Transverse colon (tissue), 4 donors: ENCODE measurements around the gene GRIK4. TPM values are rescaled to one million over a fixed set of nuclear protein-coding genes. Genes with fewer than 3 reads are reported as not detected.

Source experiments
- DNase-seq: peaks from one replicate; pipeline ENCODE4 v3.0.0-alpha.2; 2019
- H3K27ac ChIP-seq, 4 donors: fragments of 200-600 bp; sonication (generic); 2 replicates each; pipeline ENCODE4 v1.5.1; 2016 to 2018; ENCODE audit warnings: inconsistent platforms in 4 of 4
- H3K27me3 ChIP-seq: fragments of 200-600 bp; sonication (generic); 2 replicates; pipeline ENCODE4 v1.5.1; 2017; ENCODE audit warnings: inconsistent platforms
- H3K36me3 ChIP-seq, 4 donors: fragments of 200-600 bp; sonication (generic); 2 replicates each; pipeline ENCODE4 v1.5.1; 2017 to 2019; ENCODE audit warnings: inconsistent platforms in 4 of 4
- H3K4me1 ChIP-seq, 4 donors: fragments of 200-600 bp; sonication (generic); 2 replicates each; pipeline ENCODE4 v1.5.1; 2017 to 2020; ENCODE audit warnings: inconsistent platforms in 4 of 4
- H3K4me3 ChIP-seq, 4 donors: fragments of 200-600 bp; sonication (generic); 1 replicate in 1 of 4; 2 replicates in 3 of 4; pipeline versions ENCODE4 v1.5.1 to v1.6.1; 2017 to 2019; ENCODE audit warnings: inconsistent platforms in 4 of 4
- H3K9me3 ChIP-seq, 2 donors: fragments of 200-600 bp; sonication (generic); 2 replicates each; pipeline ENCODE4 v1.5.1; 2017 to 2019; ENCODE audit warnings: inconsistent platforms in 2 of 2
- EP300 ChIP-seq: sonication (generic); formaldehyde crosslinking; IDR thresholded peaks from one replicate; pipeline ENCODE4 v1.6.1; 2017; ENCODE audit warnings: antibody characterized with exemption, low read depth
- POLR2A ChIP-seq: fragments of 450-650 bp; IDR thresholded peaks from one replicate; pipeline ENCODE4 v1.6.1; 2016; ENCODE audit warnings: antibody characterized with exemption, mild to moderate bottlenecking, moderate library complexity
- POLR2AphosphoS5 ChIP-seq, 3 donors: sonication (generic); formaldehyde crosslinking; IDR thresholded peaks; one replicate each; pipeline ENCODE4 v1.6.1; 2016; ENCODE audit warnings: antibody characterized with exemption in 3 of 3
- WGBS, 2 donors: methylation state at CpG; one replicate each; pipeline ENCODE4 v1.1.5; 2018; ENCODE audit warnings: low coverage in 1 of 2; 5-methylcytosine and 5-hydroxymethylcytosine counted together
- in situ Hi-C, 4 donors: fragments of 200-750 bp; cut with MboI; loops; one replicate each; pipeline versions ENCODE4 v1.15.0 to v1.15.1; 2017; ENCODE audit warnings: low sequenced_read_pairs in 3 of 4, low pct_ligation_motif_present in 1 of 4, low pct_unique_long_range_greater_than_20kb in 1 of 4
- intact Hi-C: fragments of 100-400 bp; cut with DNase I; formaldehyde crosslinking; loops from one replicate; pipeline ENCODE4 v1.15.1; 2023; ENCODE audit warnings: low total_unique reads
- total RNA-seq, 4 donors: library from RNA; depleted of rRNA; stranded (reverse); fragments of >200 nt; gene quantifications; one replicate each; pipeline ENCODE4 v1.1.0, GENCODE V29; 2016
- TF ChIP-seq, protein P1 (sequence below), 5 experiments: fragments of 200-600 bp in 3 of 5; fragments of 450-650 bp in 2 of 5; sonication (generic) in 3 of 5; IDR thresholded peaks; 1 replicate in 2 of 5; 2 replicates in 3 of 5; pipeline ENCODE4 v1.5.1; 2016 to 2017; ENCODE audit warnings: antibody characterized with exemption in 5 of 5, inconsistent platforms in 3 of 5, mild to moderate bottlenecking in 2 of 5, moderate library complexity in 1 of 5

Gene GRIK4
- total RNA-seq, 4 donors from 2014 or later = 2.6 TPM; not detected in 3

DNA sequence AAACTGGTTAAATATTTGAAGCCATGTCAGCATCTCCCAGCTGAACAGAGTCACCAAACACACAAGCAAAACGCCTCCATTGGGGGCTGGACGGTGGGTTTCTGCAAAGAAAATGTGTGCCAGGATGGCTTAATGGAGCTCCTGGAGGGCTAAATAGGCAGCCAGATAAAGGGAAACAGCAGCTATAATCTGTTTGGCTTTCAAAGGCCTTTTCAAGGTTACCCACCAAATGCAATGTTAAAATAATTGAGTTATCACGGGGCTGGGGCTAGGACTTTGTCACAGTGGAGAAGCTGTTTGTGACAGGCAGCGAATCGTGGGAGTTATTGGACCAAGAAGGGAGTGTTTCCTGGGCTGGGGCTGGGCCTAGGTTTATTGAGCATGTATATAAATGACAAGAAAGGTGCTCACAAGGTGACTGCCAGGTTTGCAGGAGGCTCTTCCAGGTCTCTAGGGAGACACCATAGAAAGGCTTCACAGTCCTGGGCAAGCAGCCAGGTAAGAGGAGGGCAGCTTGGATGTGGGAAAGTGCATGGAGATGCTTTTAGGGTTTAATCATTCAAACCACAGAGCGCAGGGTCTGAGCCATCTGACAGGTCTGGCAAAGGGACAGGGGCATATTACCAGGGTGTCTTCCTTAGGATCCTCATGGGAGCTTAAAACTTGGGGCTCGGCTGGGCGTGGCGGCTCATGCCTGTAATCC lies 28.3 kb downstream of the GRIK4 start:
- TF ChIP-seq POLR2AphosphoS5 (IDR thresholded peaks at IDR 0.05) (no peak), POLR2A (no peak), EP300 (no peak)
- TF ChIP-seq, protein P1, sequence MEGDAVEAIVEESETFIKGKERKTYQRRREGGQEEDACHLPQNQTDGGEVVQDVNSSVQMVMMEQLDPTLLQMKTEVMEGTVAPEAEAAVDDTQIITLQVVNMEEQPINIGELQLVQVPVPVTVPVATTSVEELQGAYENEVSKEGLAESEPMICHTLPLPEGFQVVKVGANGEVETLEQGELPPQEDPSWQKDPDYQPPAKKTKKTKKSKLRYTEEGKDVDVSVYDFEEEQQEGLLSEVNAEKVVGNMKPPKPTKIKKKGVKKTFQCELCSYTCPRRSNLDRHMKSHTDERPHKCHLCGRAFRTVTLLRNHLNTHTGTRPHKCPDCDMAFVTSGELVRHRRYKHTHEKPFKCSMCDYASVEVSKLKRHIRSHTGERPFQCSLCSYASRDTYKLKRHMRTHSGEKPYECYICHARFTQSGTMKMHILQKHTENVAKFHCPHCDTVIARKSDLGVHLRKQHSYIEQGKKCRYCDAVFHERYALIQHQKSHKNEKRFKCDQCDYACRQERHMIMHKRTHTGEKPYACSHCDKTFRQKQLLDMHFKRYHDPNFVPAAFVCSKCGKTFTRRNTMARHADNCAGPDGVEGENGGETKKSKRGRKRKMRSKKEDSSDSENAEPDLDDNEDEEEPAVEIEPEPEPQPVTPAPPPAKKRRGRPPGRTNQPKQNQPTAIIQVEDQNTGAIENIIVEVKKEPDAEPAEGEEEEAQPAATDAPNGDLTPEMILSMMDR (IDR thresholded peaks at IDR 0.05) = no peak
- no peak for DNase-seq
- Histone ChIP-seq H3K27me3 (peaks cover 43% of the 10 kb centered on the region), H3K27ac (no peak overlapping the region), H3K4me3 (no peak overlapping the region), H3K4me1 (no peaks in the 10 kb centered on the region), H3K9me3 (peaks cover 3 to 6% of the 10 kb centered on the region in 2 donors), H3K36me3 (no peaks in the 10 kb centered on the region)
- in situ Hi-C loops = no loop called here
- 74% methylated on average over 9 of the region's 9 CpGs; no CpG with 5 or more reads in 1 of the 2 donors for WGBS, 2 donors
- intact Hi-C loops = no loop called here

DNA sequence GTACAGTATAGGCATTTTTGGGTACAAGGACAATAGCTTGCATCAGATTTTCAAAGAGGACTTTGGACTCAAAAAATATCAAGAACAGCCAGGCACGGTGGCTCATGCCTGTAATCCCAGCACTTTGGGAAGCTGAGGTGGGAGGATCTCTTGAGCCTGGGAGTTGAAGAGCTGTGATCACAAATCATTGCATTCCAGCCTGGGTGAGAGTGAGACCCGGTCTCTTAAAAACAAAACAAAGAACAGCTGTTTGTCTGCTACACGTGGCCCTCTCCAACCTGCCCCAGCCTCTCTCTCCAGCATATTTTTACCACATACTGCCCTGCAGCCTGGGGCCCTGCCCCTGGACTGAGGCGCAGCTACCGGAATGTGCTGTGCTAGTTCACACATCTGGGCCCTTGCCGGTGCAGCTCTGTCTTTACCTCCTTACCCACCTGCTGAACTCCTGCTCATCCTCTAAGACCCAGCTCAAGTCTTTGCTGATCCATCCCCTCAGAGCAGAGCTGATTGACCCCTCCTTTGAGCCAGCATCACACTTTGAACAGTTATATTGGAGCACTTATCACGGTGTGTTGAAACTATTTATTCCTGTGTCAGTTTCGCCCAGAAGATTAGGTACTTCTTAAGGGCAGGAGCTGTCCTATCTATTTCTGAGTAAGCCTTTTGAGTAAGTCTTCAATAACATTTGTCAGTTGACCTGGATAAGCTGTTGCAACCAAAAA lies 29.4 kb downstream of the GRIK4 start:
- intact Hi-C loops (no loop called here), in situ Hi-C loops (no loop called here)
- peaks cover 3 to 6% of the 10 kb centered on the region in 2 donors for H3K9me3 ChIP-seq
- TF ChIP-seq POLR2AphosphoS5 (IDR thresholded peaks at IDR 0.05) (no peak), EP300 (no peak), POLR2A (no peak)
- WGBS, 2 donors = 54 to 77% methylated on average over 6 to 8 of the region's 8 CpGs
- H3K4me1 ChIP-seq = no peaks in the 10 kb centered on the region
- no peak overlapping the region for H3K27ac ChIP-seq
- H3K27me3 ChIP-seq = peaks cover 46% of the 10 kb centered on the region
- H3K36me3 ChIP-seq = no peaks in the 10 kb centered on the region
- no peak overlapping the region for H3K4me3 ChIP-seq
- no peak for DNase-seq

DNA sequence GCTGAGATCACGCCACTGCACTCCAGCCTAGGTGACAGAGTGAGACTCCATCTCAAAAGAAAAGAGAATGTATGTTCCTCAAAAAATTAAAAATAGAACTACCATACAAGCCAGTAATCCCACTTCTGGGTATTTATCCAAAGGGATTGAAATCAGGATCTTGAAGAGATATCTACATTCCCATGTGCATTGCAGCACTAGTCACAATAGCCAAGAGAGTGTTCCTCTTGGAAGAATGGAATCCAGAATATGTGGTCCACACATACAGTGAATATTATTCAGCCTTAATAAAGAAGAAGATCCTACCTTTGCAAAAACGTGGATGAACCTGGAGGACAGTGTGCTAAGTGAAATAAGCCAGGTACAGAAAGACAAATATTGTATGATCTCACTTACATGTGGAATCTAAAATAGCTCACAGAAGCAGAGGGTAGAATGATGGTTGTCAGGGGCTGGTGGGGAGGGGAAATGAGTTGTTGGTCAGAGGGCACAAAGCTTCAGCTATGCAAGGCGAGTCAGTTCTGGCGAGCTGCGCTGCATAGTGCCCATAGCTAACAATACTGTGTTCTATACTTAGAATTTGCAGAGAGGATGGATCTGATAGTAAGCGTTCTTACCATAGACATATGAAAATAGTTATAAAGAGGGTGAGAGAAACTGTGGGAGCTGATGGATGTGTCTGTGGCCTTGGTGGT lies 32.1 kb downstream of the GRIK4 start:
- in situ Hi-C loops = no loop called here
- Histone ChIP-seq H3K9me3 (peaks cover 3 to 6% of the 10 kb centered on the region in 2 donors), H3K36me3 (no peaks in the 10 kb centered on the region), H3K4me3 (no peak overlapping the region), H3K4me1 (peaks cover 0 to 16% (median 4%) of the 10 kb centered on the region in 4 donors), H3K27ac (no peak overlapping the region), H3K27me3 (peaks cover 37% of the 10 kb centered on the region)
- no peak for TF ChIP-seq EP300
- TF ChIP-seq, protein P1 (IDR thresholded peaks at IDR 0.05) = no peak
- TF ChIP-seq POLR2A = no peak
- no peak for TF ChIP-seq POLR2AphosphoS5 (IDR thresholded peaks at IDR 0.05)
- DNase-seq = no peak
- intact Hi-C loops = no loop called here
- 80% methylated on average over 6 of the region's 6 CpGs; no CpG with 5 or more reads in 1 of the 2 donors for WGBS, 2 donors

DNA sequence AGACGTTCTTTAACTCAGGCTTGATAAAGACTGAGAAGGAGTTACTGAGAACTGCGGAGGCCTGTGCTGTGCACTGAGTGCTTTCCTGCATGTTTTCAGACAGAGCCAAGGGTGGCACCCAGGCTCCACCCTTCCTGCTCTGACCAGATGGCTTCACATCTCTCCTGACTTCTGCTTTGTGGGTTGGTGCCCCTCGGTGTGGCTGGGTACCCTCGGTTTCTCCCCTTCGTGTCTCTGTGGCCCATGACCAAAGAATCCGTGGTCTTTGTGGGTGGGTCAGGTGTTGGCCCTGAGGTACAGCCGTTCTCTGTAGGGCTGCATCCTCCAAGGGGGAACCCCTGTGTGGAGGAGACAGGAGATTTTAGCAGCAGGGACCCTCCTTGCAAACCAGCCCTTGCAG lies 34.3 kb downstream of the GRIK4 start:
- Histone ChIP-seq H3K4me3 (no peak overlapping the region), H3K36me3 (no peaks in the 10 kb centered on the region), H3K27me3 (peaks cover 39% of the 10 kb centered on the region), H3K9me3 (peaks cover 3 to 6% of the 10 kb centered on the region in 2 donors), H3K4me1 (peaks cover 0 to 16% (median 4%) of the 10 kb centered on the region in 4 donors), H3K27ac (no peak overlapping the region)
- 42 to 70% methylated on average over 2 to 7 of the region's 7 CpGs for WGBS, 2 donors
- DNase-seq = no peak
- in situ Hi-C loops (no loop called here), intact Hi-C loops (no loop called here)
- TF ChIP-seq POLR2AphosphoS5 (IDR thresholded peaks at IDR 0.05) = no peak
- TF ChIP-seq, protein P1 (IDR thresholded peaks at IDR 0.05) = no peak
